BJ (cell line): Measurements from ENCODE around the gene CACFD1. TPM values are rescaled to one million over a fixed set of nuclear protein-coding genes. Genes with fewer than 3 reads are reported as not detected.

ENCODE experiments used
- CTCF ChIA-PET: fragments of 350-600 bp; formaldehyde crosslinking; extraction: SDS; loops from one replicate; lab custom pipeline; 2021; ENCODE audit warnings: antibody characterized with exemption, inconsistent platforms; lab: Yijun Ruan, JAX
- POLR2A ChIA-PET: fragments of 300-600 bp; sonication (Branson Sonifier 250); formaldehyde crosslinking; extraction: SDS; loops from one replicate; lab custom pipeline; 2021; ENCODE audit warnings: antibody characterized with exemption; lab: Charles Lee
- DNase-seq: peaks from one replicate; pipeline ENCODE4 v3.0.0-alpha.2; 2011; ENCODE audit warnings: low read depth
- H3K27me3 ChIP-seq: 2 replicates; pipeline ENCODE4 v1.6.0; 2011; ENCODE audit warnings: low read length; ENCODE audit not compliant: control insufficient read depth, insufficient read depth
- H3K36me3 ChIP-seq: 2 replicates; pipeline ENCODE4 v1.5.1; 2011; ENCODE audit warnings: low read length; ENCODE audit not compliant: control insufficient read depth, insufficient read depth
- H3K4me3 ChIP-seq: 2 replicates; pipeline ENCODE4 v1.5.1; 2011; ENCODE audit warnings: low read depth, mild to moderate bottlenecking, control low read depth, low read length
- polyA plus RNA-seq: library from polyadenylated mRNA; depleted of rRNA; stranded (reverse); fragments of >200 nt; gene quantifications from 2 replicates; pipeline ENCODE4 v1.2.3, GENCODE V29; 2011; rRNA removed
- TF ChIP-seq, protein P1 (sequence below): IDR thresholded peaks from 2 replicates; pipeline ENCODE4 v1.5.1; 2011; ENCODE audit warnings: low read depth, mild to moderate bottlenecking, control low read depth, inconsistent platforms, low read length, moderate library complexity; ENCODE audit not compliant: insufficient read depth

The CACFD1 gene
- polyA plus RNA-seq, 1 experiment, result 19.1 TPM

DNA sequence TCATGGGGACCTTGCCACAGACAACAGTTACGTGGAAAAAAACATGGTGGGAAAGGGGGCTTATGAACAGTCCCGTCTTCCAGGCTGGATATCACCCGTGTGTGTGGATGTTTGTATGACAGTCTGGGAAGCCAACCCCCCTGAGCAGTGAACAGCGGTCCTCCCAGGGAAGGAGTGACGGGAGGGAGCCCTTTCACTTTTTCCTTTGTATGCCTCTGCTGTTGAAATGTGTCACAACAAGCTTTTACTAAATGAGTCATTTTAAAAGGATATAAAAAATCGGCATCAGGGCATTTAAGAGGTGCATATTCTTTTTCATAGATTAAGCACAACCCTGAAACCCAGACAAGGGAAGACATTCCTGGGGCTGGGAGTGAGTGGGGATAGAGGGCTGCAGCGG, 59.9 kb downstream of the CACFD1 start:
- DNase-seq, result no peak
- H3K36me3 ChIP-seq, result no peaks in the 10 kb centered on the region
- ChIA-PET CTCF (no interaction called here), POLR2A (no interaction called here)
- TF ChIP-seq, protein P1, sequence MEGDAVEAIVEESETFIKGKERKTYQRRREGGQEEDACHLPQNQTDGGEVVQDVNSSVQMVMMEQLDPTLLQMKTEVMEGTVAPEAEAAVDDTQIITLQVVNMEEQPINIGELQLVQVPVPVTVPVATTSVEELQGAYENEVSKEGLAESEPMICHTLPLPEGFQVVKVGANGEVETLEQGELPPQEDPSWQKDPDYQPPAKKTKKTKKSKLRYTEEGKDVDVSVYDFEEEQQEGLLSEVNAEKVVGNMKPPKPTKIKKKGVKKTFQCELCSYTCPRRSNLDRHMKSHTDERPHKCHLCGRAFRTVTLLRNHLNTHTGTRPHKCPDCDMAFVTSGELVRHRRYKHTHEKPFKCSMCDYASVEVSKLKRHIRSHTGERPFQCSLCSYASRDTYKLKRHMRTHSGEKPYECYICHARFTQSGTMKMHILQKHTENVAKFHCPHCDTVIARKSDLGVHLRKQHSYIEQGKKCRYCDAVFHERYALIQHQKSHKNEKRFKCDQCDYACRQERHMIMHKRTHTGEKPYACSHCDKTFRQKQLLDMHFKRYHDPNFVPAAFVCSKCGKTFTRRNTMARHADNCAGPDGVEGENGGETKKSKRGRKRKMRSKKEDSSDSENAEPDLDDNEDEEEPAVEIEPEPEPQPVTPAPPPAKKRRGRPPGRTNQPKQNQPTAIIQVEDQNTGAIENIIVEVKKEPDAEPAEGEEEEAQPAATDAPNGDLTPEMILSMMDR, result no peak
- H3K27me3 ChIP-seq, result peaks cover 1% of the 10 kb centered on the region
- no peak overlapping the region for H3K4me3 ChIP-seq

GRCh38 chr9:133520121-133520835, 60.5 kb downstream of the CACFD1 start:
- TF ChIP-seq, protein P1, result no peak
- ChIA-PET CTCF (no interaction called here), POLR2A (no interaction called here)
- no peak overlapping the region for H3K4me3 ChIP-seq
- no peak for DNase-seq
- H3K27me3 ChIP-seq, result peaks cover 1% of the 10 kb centered on the region
- H3K36me3 ChIP-seq, result no peaks in the 10 kb centered on the region

Other genes with a start within 250 kb of the CACFD1 start
- not detected in 2 replicates for gene ABO, start 184.8 kb upstream of the CACFD1 start, polyA plus RNA-seq
- 8.4 and 9.4 TPM in 2 replicates for gene SURF6, start 123.8 kb upstream of the CACFD1 start, polyA plus RNA-seq
- 18.4 and 28.3 TPM in 2 replicates for gene MED22, start 111.8 kb upstream of the CACFD1 start, polyA plus RNA-seq
- gene RPL7A, start 111.8 kb upstream of the CACFD1 start, polyA plus RNA-seq, result 2,964 and 3,329 TPM in 2 replicates
- 36.0 and 46.1 TPM in 2 replicates for gene SURF1, start 103.5 kb upstream of the CACFD1 start, polyA plus RNA-seq
- gene SURF2, start 103.4 kb upstream of the CACFD1 start, polyA plus RNA-seq, result 9.0 and 10.0 TPM in 2 replicates
- gene SURF4, start 83.9 kb upstream of the CACFD1 start, polyA plus RNA-seq, result 259 and 401 TPM in 2 replicates
- gene STKLD1, start 83.6 kb upstream of the CACFD1 start, polyA plus RNA-seq, result 0.70 and 1.2 TPM in 2 replicates
- gene REXO4, start 42.0 kb upstream of the CACFD1 start, polyA plus RNA-seq, result 22.7 and 24.0 TPM in 2 replicates
- 1.3 and 2.4 TPM in 2 replicates for gene ADAMTS13, start 37.6 kb upstream of the CACFD1 start, polyA plus RNA-seq
- 5.1 and 9.0 TPM in 2 replicates for gene SLC2A6, start 19.1 kb downstream of the CACFD1 start, polyA plus RNA-seq
- gene MYMK, start 65.0 kb downstream of the CACFD1 start, polyA plus RNA-seq, result not detected in 2 replicates
- not detected in 2 replicates for gene ADAMTSL2, start 74.7 kb downstream of the CACFD1 start, polyA plus RNA-seq
- not detected in 2 replicates for gene FAM163B, start 149.4 kb downstream of the CACFD1 start, polyA plus RNA-seq
- gene DBH, start 176.4 kb downstream of the CACFD1 start, polyA plus RNA-seq, result not detected in 2 replicates